ENCODE data around the gene CARD19. TPM values are rescaled to one million over a fixed set of nuclear protein-coding genes. Genes with fewer than 3 reads are reported as not detected.

Gene CARD19
- total RNA-seq, 4 donors from 2014 or later: 12.2 to 68.3 (median 50.3) TPM

DNA sequence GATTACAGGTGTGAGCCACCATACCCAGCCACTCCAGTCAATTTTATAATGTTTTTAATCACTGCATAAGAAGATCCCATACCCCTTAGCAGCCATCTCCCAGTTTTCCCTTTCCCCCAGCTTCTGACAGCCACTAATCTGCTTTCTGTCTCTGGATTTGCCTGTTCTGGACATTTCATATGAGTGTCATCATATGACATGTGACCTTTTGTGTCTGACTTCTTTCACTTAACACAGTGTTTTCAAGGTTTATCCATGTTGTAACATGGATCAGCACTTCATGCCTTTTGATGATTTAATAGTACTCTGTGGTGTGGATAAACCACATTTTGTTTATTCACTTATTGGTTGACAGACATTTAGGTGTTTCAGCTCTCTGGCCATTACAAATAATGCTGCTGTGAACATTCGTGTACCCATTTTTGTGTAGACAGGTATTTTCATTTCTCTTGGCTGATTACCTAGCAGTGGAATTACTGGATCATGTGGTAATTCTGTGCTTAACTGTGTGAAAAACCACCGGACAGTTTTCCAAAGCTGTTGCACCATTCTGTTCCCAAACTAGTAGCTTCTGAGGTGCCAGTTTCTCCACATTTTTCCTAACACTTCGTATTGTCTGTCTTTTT, 28.9 kb upstream of the CARD19 start:
- TF ChIP-seq, protein P1, sequence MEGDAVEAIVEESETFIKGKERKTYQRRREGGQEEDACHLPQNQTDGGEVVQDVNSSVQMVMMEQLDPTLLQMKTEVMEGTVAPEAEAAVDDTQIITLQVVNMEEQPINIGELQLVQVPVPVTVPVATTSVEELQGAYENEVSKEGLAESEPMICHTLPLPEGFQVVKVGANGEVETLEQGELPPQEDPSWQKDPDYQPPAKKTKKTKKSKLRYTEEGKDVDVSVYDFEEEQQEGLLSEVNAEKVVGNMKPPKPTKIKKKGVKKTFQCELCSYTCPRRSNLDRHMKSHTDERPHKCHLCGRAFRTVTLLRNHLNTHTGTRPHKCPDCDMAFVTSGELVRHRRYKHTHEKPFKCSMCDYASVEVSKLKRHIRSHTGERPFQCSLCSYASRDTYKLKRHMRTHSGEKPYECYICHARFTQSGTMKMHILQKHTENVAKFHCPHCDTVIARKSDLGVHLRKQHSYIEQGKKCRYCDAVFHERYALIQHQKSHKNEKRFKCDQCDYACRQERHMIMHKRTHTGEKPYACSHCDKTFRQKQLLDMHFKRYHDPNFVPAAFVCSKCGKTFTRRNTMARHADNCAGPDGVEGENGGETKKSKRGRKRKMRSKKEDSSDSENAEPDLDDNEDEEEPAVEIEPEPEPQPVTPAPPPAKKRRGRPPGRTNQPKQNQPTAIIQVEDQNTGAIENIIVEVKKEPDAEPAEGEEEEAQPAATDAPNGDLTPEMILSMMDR (IDR thresholded peaks at IDR 0.05; ENCODE audit: low read depth): no peak

DNA sequence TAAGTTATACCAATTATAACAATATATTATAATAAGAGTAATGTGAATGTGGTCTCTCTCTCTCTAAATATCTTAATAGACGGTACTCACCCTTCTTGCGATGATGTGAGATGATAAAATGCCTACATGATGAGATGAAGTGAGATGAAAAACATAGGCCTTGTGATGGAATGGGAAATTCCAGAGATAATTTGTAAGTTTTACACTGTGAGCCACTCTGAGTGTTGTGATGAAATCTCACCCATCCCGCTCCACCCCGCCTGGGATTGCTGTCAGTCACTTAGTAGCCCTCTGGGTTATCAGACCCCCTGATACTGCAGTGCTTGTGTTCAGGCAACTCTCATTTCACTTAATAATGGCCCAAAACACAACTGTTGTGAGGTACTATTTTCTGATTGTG, 27.1 kb upstream of the CARD19 start:
- TF ChIP-seq, protein P1 (IDR thresholded peaks at IDR 0.05; ENCODE audit: low read depth): no peak

DNA sequence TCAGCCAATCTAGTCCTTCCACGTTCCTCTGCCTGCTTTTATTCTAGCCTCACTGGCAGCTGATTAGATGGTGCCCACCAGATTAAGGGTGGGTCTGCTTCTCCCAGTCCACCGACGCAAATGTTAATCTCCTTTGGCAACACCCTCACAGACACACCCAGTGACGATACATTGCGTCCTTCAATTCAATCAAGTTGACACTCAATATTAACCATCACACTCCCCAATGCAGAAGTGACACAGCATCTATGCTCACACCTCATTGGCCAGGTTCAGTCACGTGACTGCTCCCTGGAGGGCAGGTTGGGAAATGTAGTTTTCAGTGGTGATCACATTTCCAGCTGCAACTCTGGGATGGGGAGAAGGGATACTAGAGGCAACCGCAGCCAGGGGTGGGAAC, 24.6 kb upstream of the CARD19 start:
- TF ChIP-seq, protein P1 (IDR thresholded peaks at IDR 0.05; ENCODE audit: low read depth): no peak

DNA sequence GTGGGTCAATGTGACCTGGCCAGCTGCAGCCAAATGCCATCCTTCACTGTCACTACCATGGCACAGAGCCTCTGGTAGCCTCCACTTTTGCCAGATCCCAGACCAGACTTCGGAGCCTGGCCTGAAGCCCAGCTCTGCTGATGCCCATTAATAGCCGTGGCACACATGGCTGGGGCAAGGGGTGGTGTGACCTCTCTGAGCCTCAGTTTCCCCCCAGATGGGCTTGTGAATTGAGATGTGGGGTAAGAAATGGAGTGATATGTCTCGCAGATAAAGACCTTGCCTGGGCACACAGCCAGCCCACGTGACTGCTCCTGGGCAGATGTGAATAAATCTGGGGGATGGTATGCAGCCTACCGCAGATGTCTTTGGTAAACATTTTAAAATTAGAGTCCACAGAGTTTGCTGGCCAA, 23.6 kb upstream of the CARD19 start:
- TF ChIP-seq, protein P1 (IDR thresholded peaks at IDR 0.05; ENCODE audit: low read depth): no peak

DNA sequence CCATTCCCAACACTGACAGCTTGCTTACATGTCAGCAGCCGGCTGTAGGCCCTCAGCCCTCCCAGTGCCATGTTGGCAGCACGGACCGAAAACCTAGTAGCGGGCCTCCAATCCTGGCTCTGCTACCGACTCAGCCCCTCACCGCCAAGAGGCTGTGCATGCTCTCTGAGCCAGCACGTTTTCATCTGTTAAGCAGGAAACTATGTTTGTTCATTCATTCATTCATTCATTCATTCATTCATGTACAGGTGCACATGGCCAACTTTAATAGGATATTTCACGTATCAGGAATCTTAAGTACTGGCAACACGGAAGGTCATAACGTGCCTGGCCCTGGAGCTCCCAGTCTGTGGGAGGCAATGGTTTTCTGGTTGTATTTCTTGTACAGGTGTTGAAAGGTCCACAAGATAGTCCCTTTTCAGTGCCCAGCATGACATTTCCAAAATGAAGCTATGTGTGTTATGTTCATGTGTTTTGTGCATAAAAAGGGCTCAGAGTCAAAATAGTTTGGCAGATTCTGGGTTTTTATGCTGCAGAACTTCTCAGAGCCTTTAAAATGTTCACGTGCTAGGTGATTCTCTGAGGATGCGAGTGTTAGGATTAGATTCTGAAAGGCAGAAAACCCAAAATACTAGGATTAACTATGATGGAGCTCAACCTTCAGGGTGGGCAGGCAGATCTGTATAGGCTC, 19.8 kb upstream of the CARD19 start:
- TF ChIP-seq, protein P1 (IDR thresholded peaks at IDR 0.05; ENCODE audit: low read depth): no peak

DNA sequence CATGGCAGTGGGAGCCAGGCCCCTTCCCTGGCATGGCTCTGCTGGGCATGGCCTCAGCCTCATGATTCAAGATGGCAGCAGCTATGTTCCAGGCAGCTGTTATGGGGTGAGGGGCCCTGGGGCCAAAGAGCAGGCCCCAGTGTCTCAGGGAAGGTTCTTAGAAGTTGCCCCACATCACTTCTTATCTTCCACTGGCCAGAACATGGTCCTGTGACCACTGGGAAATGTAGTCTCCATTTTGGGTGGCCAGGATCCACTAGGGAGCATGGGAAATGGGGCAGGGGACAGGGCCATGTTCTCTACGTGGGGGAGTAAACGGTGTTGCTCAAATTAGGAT, 19.3 kb upstream of the CARD19 start:
- TF ChIP-seq, protein P1 (IDR thresholded peaks at IDR 0.05; ENCODE audit: low read depth): no peak

DNA sequence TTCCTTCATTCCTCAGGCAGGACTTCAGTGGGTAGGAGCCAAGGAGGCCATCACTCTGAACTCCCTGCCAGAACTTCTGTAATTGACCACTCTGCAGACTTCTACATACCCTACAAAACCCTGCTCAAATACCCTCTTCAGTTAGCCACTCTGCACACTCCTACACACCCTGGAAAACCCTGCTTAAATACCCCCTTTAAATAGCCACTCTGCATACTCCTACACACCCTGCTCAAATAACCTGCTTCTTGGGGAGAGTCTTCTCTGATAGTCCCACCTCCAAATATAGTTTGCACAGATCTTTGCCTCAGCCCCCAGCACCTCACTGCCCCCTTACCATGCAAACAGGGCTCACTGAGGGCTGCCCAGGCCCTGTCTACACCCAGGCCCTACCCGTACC, 18.6 kb upstream of the CARD19 start:
- TF ChIP-seq, protein P1 (IDR thresholded peaks at IDR 0.05; ENCODE audit: low read depth): no peak
